ENCODE measurements around the gene RIT1.

Gene RIT1

DNA sequence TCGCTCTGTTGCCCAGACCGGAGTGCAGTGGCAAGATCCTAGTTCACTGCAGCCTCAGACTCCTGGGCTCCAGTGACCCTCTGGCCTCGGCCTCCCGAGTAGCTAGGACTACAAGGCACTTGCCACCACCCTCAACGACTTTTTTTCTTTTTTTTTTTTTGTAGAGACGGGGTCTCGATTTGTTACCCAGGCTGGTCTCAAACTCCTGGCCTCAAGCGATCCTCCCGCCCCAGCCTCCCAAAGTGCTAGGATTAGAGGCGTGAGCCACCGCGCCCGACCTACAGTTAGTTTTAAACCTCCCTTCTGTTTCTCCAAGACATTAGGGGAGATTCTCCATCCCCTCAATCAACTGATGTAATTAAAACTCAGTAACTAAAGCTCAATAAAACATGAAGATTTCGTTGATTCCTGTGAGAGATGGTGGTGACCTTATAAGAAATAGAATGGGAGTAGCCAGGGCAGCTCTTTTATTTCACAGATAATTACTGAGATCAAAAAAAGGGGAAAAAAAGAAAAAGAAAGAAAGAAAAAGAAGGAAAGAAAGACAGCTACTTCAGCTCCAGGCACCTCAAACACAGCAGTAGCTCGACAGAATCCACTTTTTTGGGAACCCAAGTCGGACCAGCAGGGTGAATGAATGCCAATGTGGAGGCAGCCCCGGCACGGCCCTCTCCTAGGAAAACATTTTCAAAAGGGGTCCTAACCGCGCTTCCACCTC, 54.7 kb downstream of the RIT1 start:
- DNase-seq, result no peak

DNA sequence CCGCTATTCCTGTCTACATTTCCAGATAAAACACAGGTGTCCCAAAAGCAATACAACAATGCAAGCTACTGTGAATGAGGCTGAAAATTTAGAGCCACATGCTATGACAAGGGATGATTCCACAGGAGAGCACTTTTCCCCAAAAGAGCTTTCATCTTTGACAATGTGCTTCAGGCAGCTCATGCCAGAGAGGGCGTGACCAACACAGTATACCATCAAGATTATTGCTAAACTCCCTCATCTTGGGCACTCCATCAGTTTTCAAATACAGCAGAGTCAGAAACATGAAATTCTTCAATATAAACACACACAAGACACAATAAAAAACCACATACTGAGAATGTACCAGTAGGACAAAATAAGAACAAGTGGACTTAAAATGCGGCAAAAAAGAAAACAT, 60.8 kb downstream of the RIT1 start:
- no peak for DNase-seq

GRCh38 chr1:155847823-155848529, 63.2 kb downstream of the RIT1 start:
- no peak for DNase-seq

All from NCI-H2029 treated with DMSO at 0.1 percent for 48 hours (cell line).